ENCODE results near the gene NECTIN1.

The NECTIN1 gene

GRCh38 chr11:119756169-119756865 lies 27.3 kb upstream of the NECTIN1 start:
- Histone ChIP-seq H3K14ac (ENCODE audit: low read length) (no peak overlapping the region), H2BK12ac (ENCODE audit: low read length) (no peak overlapping the region), H3K79me1 (ENCODE audit: low read length) (no peaks in the 10 kb centered on the region), H3K9ac (ENCODE audit: low read length) (no peak overlapping the region), H4K8ac (ENCODE audit: low read depth, low read length) (no peak overlapping the region), H2BK5ac (ENCODE audit: low read depth, low read length, poor library complexity) (no peak overlapping the region), H3K79me2 (ENCODE audit: control insufficient read depth, insufficient read depth, low read length, poor library complexity) (no peaks in the 10 kb centered on the region), H4K12ac (ENCODE audit: low read depth, low read length) (no peak overlapping the region), H3K36me3 (ENCODE audit: control insufficient read depth in 1 of 2, insufficient read depth in 2 of 2, low read length in 2 of 2) (no peaks in the 10 kb centered on the region), H3K9me3 (ENCODE audit: insufficient read depth, low read depth, low read length) (peaks cover 1% of the 10 kb centered on the region), H3K18ac (ENCODE audit: low read length) (no peak overlapping the region), H3K27ac (ENCODE audit: low read depth, low read length) (no peak overlapping the region), H2AK5ac (ENCODE audit: low read length) (no peak overlapping the region), H3K4ac (ENCODE audit: low read depth, low read length) (no peak overlapping the region), H2BK120ac (ENCODE audit: insufficient read depth, low read length, poor library complexity) (no peak overlapping the region), H2AFZ (ENCODE audit: insufficient read depth, low read length, poor library complexity) (no peak overlapping the region), H3K23ac (ENCODE audit: low read length) (no peak overlapping the region), H3K4me3 (ENCODE audit: low read depth, low read length) (no peak overlapping the region), H3K4me1 (ENCODE audit: control insufficient read depth in 1 of 2, insufficient read depth in 2 of 2, low read length in 2 of 2) (peaks cover 5 to 6% of the 10 kb centered on the region in 2 experiments), H3K4me2 (ENCODE audit: low read length) (no peak overlapping the region), H3K27me3 (ENCODE audit: insufficient read depth, low read length) (no peaks in the 10 kb centered on the region), H4K91ac (ENCODE audit: low read depth, low read length) (no peak overlapping the region)
- no peak for DNase-seq
- no CpG with 5 or more reads among the region's 5 CpGs for WGBS (ENCODE audit: extremely low coverage, insufficient coverage, insufficient read length)

GRCh38 chr11:119755356-119756071 lies 26.5 kb upstream of the NECTIN1 start:
- Histone ChIP-seq H2BK12ac (ENCODE audit: low read length) (no peak overlapping the region), H3K4me3 (ENCODE audit: low read depth, low read length) (no peak overlapping the region)
- WGBS (ENCODE audit: extremely low coverage, insufficient coverage, insufficient read length) = no CpG with 5 or more reads among the region's 9 CpGs

GRCh38 chr11:119754656-119755355 lies 25.8 kb upstream of the NECTIN1 start:
- Histone ChIP-seq H3K79me1 (ENCODE audit: low read length) (no peaks in the 10 kb centered on the region), H3K14ac (ENCODE audit: low read length) (no peak overlapping the region), H3K9ac (ENCODE audit: low read length) (no peak overlapping the region), H2BK5ac (ENCODE audit: low read depth, low read length, poor library complexity) (no peak overlapping the region), H3K27ac (ENCODE audit: low read depth, low read length) (no peak overlapping the region), H3K4me3 (ENCODE audit: low read depth, low read length) (no peak overlapping the region), H2BK120ac (ENCODE audit: insufficient read depth, low read length, poor library complexity) (no peak overlapping the region), H4K91ac (ENCODE audit: low read depth, low read length) (no peak overlapping the region), H3K36me3 (ENCODE audit: control insufficient read depth in 1 of 2, insufficient read depth in 2 of 2, low read length in 2 of 2) (no peaks in the 10 kb centered on the region), H3K4ac (ENCODE audit: low read depth, low read length) (no peak overlapping the region), H2AFZ (ENCODE audit: insufficient read depth, low read length, poor library complexity) (no peak overlapping the region), H3K4me1 (ENCODE audit: control insufficient read depth in 1 of 2, insufficient read depth in 2 of 2, low read length in 2 of 2) (peaks cover 3 to 6% of the 10 kb centered on the region in 2 experiments), H4K8ac (ENCODE audit: low read depth, low read length) (no peak overlapping the region), H2AK5ac (ENCODE audit: low read length) (no peak overlapping the region), H3K23ac (ENCODE audit: low read length) (no peak overlapping the region), H4K12ac (ENCODE audit: low read depth, low read length) (no peak overlapping the region), H3K18ac (ENCODE audit: low read length) (no peak overlapping the region), H3K9me3 (ENCODE audit: insufficient read depth, low read depth, low read length) (peaks cover 2% of the 10 kb centered on the region), H3K27me3 (ENCODE audit: insufficient read depth, low read length) (no peaks in the 10 kb centered on the region), H2BK12ac (ENCODE audit: low read length) (no peak overlapping the region), H3K4me2 (ENCODE audit: low read length) (no peak overlapping the region), H3K79me2 (ENCODE audit: control insufficient read depth, insufficient read depth, low read length, poor library complexity) (no peaks in the 10 kb centered on the region)
- WGBS (ENCODE audit: extremely low coverage, insufficient coverage, insufficient read length) = no CpG with 5 or more reads among the region's 18 CpGs
- no peak for DNase-seq

More at GRCh38 chr11:119755356-119756071, 26.5 kb upstream of the NECTIN1 start:
- Histone ChIP-seq H3K9me3 (ENCODE audit: insufficient read depth, low read depth, low read length) (peaks cover 1% of the 10 kb centered on the region), H3K27me3 (ENCODE audit: insufficient read depth, low read length) (no peaks in the 10 kb centered on the region), H3K79me1 (ENCODE audit: low read length) (no peaks in the 10 kb centered on the region), H3K18ac (ENCODE audit: low read length) (no peak overlapping the region), H2BK120ac (ENCODE audit: insufficient read depth, low read length, poor library complexity) (no peak overlapping the region), H3K79me2 (ENCODE audit: control insufficient read depth, insufficient read depth, low read length, poor library complexity) (no peaks in the 10 kb centered on the region), H3K36me3 (ENCODE audit: control insufficient read depth in 1 of 2, insufficient read depth in 2 of 2, low read length in 2 of 2) (no peaks in the 10 kb centered on the region), H4K8ac (ENCODE audit: low read depth, low read length) (no peak overlapping the region), H3K4me1 (ENCODE audit: control insufficient read depth in 1 of 2, insufficient read depth in 2 of 2, low read length in 2 of 2) (peaks cover 5 to 6% of the 10 kb centered on the region in 2 experiments), H4K91ac (ENCODE audit: low read depth, low read length) (no peak overlapping the region), H3K4ac (ENCODE audit: low read depth, low read length) (no peak overlapping the region), H2AK5ac (ENCODE audit: low read length) (no peak overlapping the region), H4K12ac (ENCODE audit: low read depth, low read length) (no peak overlapping the region), H3K14ac (ENCODE audit: low read length) (no peak overlapping the region), H2AFZ (ENCODE audit: insufficient read depth, low read length, poor library complexity) (no peak overlapping the region), H3K27ac (ENCODE audit: low read depth, low read length) (no peak overlapping the region), H3K9ac (ENCODE audit: low read length) (no peak overlapping the region), H2BK5ac (ENCODE audit: low read depth, low read length, poor library complexity) (no peak overlapping the region), H3K4me2 (ENCODE audit: low read length) (no peak overlapping the region), H3K23ac (ENCODE audit: low read length) (no peak overlapping the region)
- no peak for DNase-seq

- H3K36me3 ChIP-seq (ENCODE audit: control insufficient read depth in 1 of 2, insufficient read depth in 2 of 2, low read length in 2 of 2) = no peaks in the 10 kb centered on the region
- H2BK12ac ChIP-seq (ENCODE audit: low read length) = no peak overlapping the region
- H3K4ac ChIP-seq (ENCODE audit: low read depth, low read length) = no peak overlapping the region
- no peaks in the 10 kb centered on the region for H3K79me2 ChIP-seq (ENCODE audit: control insufficient read depth, insufficient read depth, low read length, poor library complexity)
- no peak overlapping the region for H3K23ac ChIP-seq (ENCODE audit: low read length)
- H2AK5ac ChIP-seq (ENCODE audit: low read length) = no peak overlapping the region
- H3K9ac ChIP-seq (ENCODE audit: low read length) = no peak overlapping the region
- H2AFZ ChIP-seq (ENCODE audit: insufficient read depth, low read length, poor library complexity) = no peak overlapping the region
- H4K91ac ChIP-seq (ENCODE audit: low read depth, low read length) = no peak overlapping the region
- peaks cover 0 to under 1% of the 10 kb centered on the region in 2 experiments for H3K4me1 ChIP-seq (ENCODE audit: control insufficient read depth in 1 of 2, insufficient read depth in 2 of 2, low read length in 2 of 2)
- no peak overlapping the region for H2BK5ac ChIP-seq (ENCODE audit: low read depth, low read length, poor library complexity)
- no peaks in the 10 kb centered on the region for H3K27me3 ChIP-seq (ENCODE audit: insufficient read depth, low read length)
- H3K27ac ChIP-seq (ENCODE audit: low read depth, low read length) = no peak overlapping the region
- no peak overlapping the region for H2BK120ac ChIP-seq (ENCODE audit: insufficient read depth, low read length, poor library complexity)
- H4K12ac ChIP-seq (ENCODE audit: low read depth, low read length) = no peak overlapping the region
- no CpG with 5 or more reads among the region's 4 CpGs for WGBS (ENCODE audit: extremely low coverage, insufficient coverage, insufficient read length)
- no peak overlapping the region for H3K18ac ChIP-seq (ENCODE audit: low read length)
- DNase-seq = no peak
- H4K8ac ChIP-seq (ENCODE audit: low read depth, low read length) = no peak overlapping the region
- H3K9me3 ChIP-seq (ENCODE audit: insufficient read depth, low read depth, low read length) = peaks cover 2% of the 10 kb centered on the region
- no peak overlapping the region for H3K4me2 ChIP-seq (ENCODE audit: low read length)
- no peak overlapping the region for H3K4me3 ChIP-seq (ENCODE audit: low read depth, low read length)
- H3K79me1 ChIP-seq (ENCODE audit: low read length) = no peaks in the 10 kb centered on the region
- H3K14ac ChIP-seq (ENCODE audit: low read length) = no peak overlapping the region
Measured at GRCh38 chr11:119754199-119754598, 25.2 kb upstream of the NECTIN1 start.

All from trophoblast cell (in vitro differentiated cells and primary cell).